H9 (cell line): ENCODE results near the gene CHD6. TPM values are rescaled to one million over a fixed set of nuclear protein-coding genes. Genes with fewer than 3 reads are reported as not detected.

ENCODE experiments used
- DNase-seq: peaks from one replicate; pipeline ENCODE4 v3.0.0-alpha.2; 2017
- H2AFZ ChIP-seq: one replicate; pipeline ENCODE4 v1.6.1; 2013; ENCODE audit warnings: mild to moderate bottlenecking, low read length, control low read depth, moderate library complexity
- H2AK5ac ChIP-seq: 2 replicates; pipeline ENCODE4 v1.6.1; 2013; ENCODE audit warnings: low read length, control low read depth, mixed read lengths; ENCODE audit not compliant: insufficient read length
- H2BK120ac ChIP-seq: one replicate; pipeline ENCODE4 v1.6.1; 2013; ENCODE audit warnings: low read depth, mild to moderate bottlenecking, low read length, control low read depth, inconsistent platforms; ENCODE audit not compliant: poor library complexity, severe bottlenecking
- H2BK12ac ChIP-seq: 2 replicates; pipeline ENCODE4 v1.6.1; 2013; ENCODE audit warnings: low read length, control low read depth, mixed read lengths, low read depth; ENCODE audit not compliant: insufficient read length
- H2BK15ac ChIP-seq: 2 replicates; pipeline ENCODE4 v1.6.1; 2013; ENCODE audit warnings: low read depth, low read length, control low read depth
- H2BK20ac ChIP-seq: one replicate; pipeline ENCODE4 v1.6.1; 2013; ENCODE audit warnings: low read depth, mild to moderate bottlenecking, low read length, control low read depth, inconsistent platforms; ENCODE audit not compliant: poor library complexity, severe bottlenecking
- H2BK5ac ChIP-seq: 2 replicates; pipeline ENCODE4 v1.6.1; 2013; ENCODE audit warnings: low read length, control low read depth, mixed read lengths; ENCODE audit not compliant: insufficient read length
- H3K14ac ChIP-seq: 2 replicates; pipeline ENCODE4 v1.6.1; 2013; ENCODE audit warnings: low read length, control low read depth; ENCODE audit not compliant: insufficient read depth
- H3K18ac ChIP-seq: 2 replicates; pipeline ENCODE4 v1.6.1; 2013; ENCODE audit warnings: low read depth, mild to moderate bottlenecking, mixed read lengths, low read length, control low read depth; ENCODE audit not compliant: insufficient read length
- H3K23ac ChIP-seq: 2 replicates; pipeline ENCODE4 v1.6.1; 2013; ENCODE audit warnings: low read length, control low read depth, mixed read lengths, low read depth; ENCODE audit not compliant: insufficient read length
- H3K23me2 ChIP-seq: 2 replicates; pipeline ENCODE4 v1.6.1; 2013; ENCODE audit warnings: low read depth, mild to moderate bottlenecking, mixed read lengths, low read length, control low read depth; ENCODE audit not compliant: insufficient read length, poor library complexity, severe bottlenecking
- H3K27ac ChIP-seq: 2 replicates; pipeline ENCODE4 v1.5.1; 2013; ENCODE audit warnings: low read length, control low read depth, mixed read lengths, low read depth; ENCODE audit not compliant: insufficient read length
- H3K27me3 ChIP-seq: 2 replicates; pipeline ENCODE4 v1.6.1; 2013; ENCODE audit warnings: low read length, control low read depth, inconsistent platforms; ENCODE audit not compliant: insufficient read depth
- H3K4ac ChIP-seq: 2 replicates; pipeline ENCODE4 v1.6.1; 2013; ENCODE audit warnings: low read depth, mild to moderate bottlenecking, control low read depth, inconsistent platforms, low read length, moderate library complexity
- H3K4me1 ChIP-seq: 2 replicates; pipeline ENCODE4 v1.6.1; 2013; ENCODE audit warnings: low read length, control low read depth, inconsistent platforms; ENCODE audit not compliant: insufficient read depth
- H3K4me2 ChIP-seq: 2 replicates; pipeline ENCODE4 v1.6.1; 2013; ENCODE audit warnings: low read length, control low read depth, mixed read lengths; ENCODE audit not compliant: insufficient read length, insufficient read depth
- H3K56ac ChIP-seq: 2 replicates; pipeline ENCODE4 v1.6.1; 2013; ENCODE audit warnings: low read depth, mild to moderate bottlenecking, mixed read lengths, low read length, control low read depth; ENCODE audit not compliant: insufficient read length
- H3K79me1 ChIP-seq: 2 replicates; pipeline ENCODE4 v1.6.1; 2013; ENCODE audit warnings: low read depth, mild to moderate bottlenecking, moderate library complexity, low read length, control low read depth, inconsistent platforms; ENCODE audit not compliant: insufficient read depth, poor library complexity, severe bottlenecking
- H3K79me2 ChIP-seq: 2 replicates; pipeline ENCODE4 v1.6.1; 2013; ENCODE audit warnings: low read length, control low read depth, inconsistent platforms; ENCODE audit not compliant: insufficient read depth
- H3K9ac ChIP-seq: 2 replicates; pipeline ENCODE4 v1.6.1; 2013; ENCODE audit warnings: low read length, control low read depth, mixed read lengths; ENCODE audit not compliant: insufficient read length; ENCODE audit errors: extremely low read depth
- H3K9me3 ChIP-seq: one replicate; pipeline ENCODE4 v1.6.1; 2013; ENCODE audit warnings: low read depth, low read length, inconsistent platforms; ENCODE audit not compliant: control insufficient read depth
- H3T11ph ChIP-seq: one replicate; pipeline ENCODE4 v1.6.1; 2013; ENCODE audit warnings: mild to moderate bottlenecking, low read length, control low read depth, inconsistent platforms
- H4K20me1 ChIP-seq: one replicate; pipeline ENCODE4 v1.6.1; 2013; ENCODE audit not compliant: control insufficient read depth, insufficient read length, insufficient read depth
- H4K5ac ChIP-seq: 2 replicates; pipeline ENCODE4 v1.6.1; 2013; ENCODE audit warnings: low read depth, mild to moderate bottlenecking, mixed read lengths, low read length, control low read depth; ENCODE audit not compliant: insufficient read length
- H4K8ac ChIP-seq: replicated peaks from 2 replicates; pipeline ENCODE4 v1.6.1; 2013; ENCODE audit warnings: low read length, control low read depth, mixed read lengths, low read depth; ENCODE audit not compliant: insufficient read length
- H4K91ac ChIP-seq: 2 replicates; pipeline ENCODE4 v1.6.1; 2013; ENCODE audit warnings: low read depth, mild to moderate bottlenecking, moderate library complexity, mixed read lengths, low read length, control low read depth; ENCODE audit not compliant: insufficient read length
- H3K27ac Mint-ChIP-seq, 3 experiments: 2 replicates in 2 of 3; 3 replicates in 1 of 3; pipeline ENCODE4 v1.8.0; 2020 to 2021; ENCODE audit warnings: mixed read lengths in 3 of 3, mild to moderate bottlenecking in 1 of 3, moderate library complexity in 1 of 3
- H3K27me3 Mint-ChIP-seq: 2 replicates; pipeline ENCODE4 v1.8.0; 2021; ENCODE audit warnings: low read depth, mild to moderate bottlenecking, moderate library complexity, mixed read lengths
- H3K36me3 Mint-ChIP-seq, 3 experiments: 2 replicates in 2 of 3; 3 replicates in 1 of 3; pipeline ENCODE4 v1.8.0; 2020 to 2021; ENCODE audit warnings: low read depth in 3 of 3, mixed read lengths in 3 of 3; ENCODE audit not compliant: insufficient read depth in 1 of 3
- H3K4me1 Mint-ChIP-seq, 2 experiments: 2 replicates each; pipeline ENCODE4 v1.8.0; 2020; ENCODE audit warnings: mixed read lengths in 2 of 2
- H3K4me3 Mint-ChIP-seq, 2 experiments: 2 replicates in 1 of 2; 3 replicates in 1 of 2; pipeline ENCODE4 v1.8.0; 2020 to 2021; ENCODE audit warnings: mild to moderate bottlenecking in 2 of 2, mixed read lengths in 2 of 2, moderate library complexity in 1 of 2
- H3K9me3 Mint-ChIP-seq, 2 experiments: 2 replicates in 1 of 2; 3 replicates in 1 of 2; pipeline ENCODE4 v1.8.0; 2020; ENCODE audit warnings: mild to moderate bottlenecking in 2 of 2, mixed read lengths in 2 of 2, moderate library complexity in 1 of 2
- WGBS: extraction: QIAGEN DNeasy Blood & Tissue Kit; methylation state at CpG from one replicate; pipeline ENCODE4 v1.1.7; 2013; ENCODE audit warnings: missing lambda C conversion rate, low lambda C conversion rate, mixed read lengths; ENCODE audit not compliant: insufficient read length; ENCODE audit errors: extremely low coverage; 5-methylcytosine and 5-hydroxymethylcytosine counted together
- total RNA-seq: library from RNA; stranded (reverse); gene quantifications from 2 replicates; pipeline ENCODE4 v1.2.1, GENCODE V29; 2021
- TF ChIP-seq, protein P1 (sequence below): fragments of 200-600 bp; sonication (generic); conservative IDR thresholded peaks from 3 replicates; pipeline ENCODE4 v1.8.0; 2021; ENCODE audit warnings: antibody characterized with exemption, mild to moderate bottlenecking

CHD6 gene
- total RNA-seq, 1 experiment from 2014 or later: 51.5 TPM

DNA sequence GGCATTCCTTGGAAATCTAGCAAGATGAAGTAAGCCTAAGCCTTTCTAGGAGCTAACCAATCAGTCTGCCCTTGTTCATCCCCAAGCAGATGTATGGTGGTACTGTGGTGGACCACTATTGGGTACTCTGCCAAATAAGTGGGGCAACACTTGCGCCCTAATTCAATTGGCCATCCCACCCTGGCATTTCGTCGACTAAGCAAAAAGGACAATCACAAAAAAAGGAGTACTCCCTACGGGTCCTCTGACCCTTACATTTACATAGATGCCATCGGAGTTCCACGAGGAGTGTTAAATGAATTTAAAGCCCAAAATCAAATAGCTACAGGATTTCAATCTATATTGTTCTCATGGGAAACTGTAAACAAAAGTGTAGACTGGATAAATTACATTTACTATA lies 19.5 kb downstream of the CHD6 start:
- Histone ChIP-seq H3K27ac (no peak overlapping the region), H4K8ac (no peak overlapping the region), H3K9me3 (peaks cover 24% of the 10 kb centered on the region), H3K56ac (no peak overlapping the region), H4K91ac (no peak overlapping the region), H2AK5ac (no peak overlapping the region), H3K14ac (no peak overlapping the region), H2BK5ac (no peak overlapping the region), H3K23ac (no peak overlapping the region), H3K79me1 (peaks cover 26% of the 10 kb centered on the region), H2BK15ac (no peak overlapping the region), H3K4me1 (no peaks in the 10 kb centered on the region), H3K9ac (no peak overlapping the region), H3T11ph (no peak overlapping the region), H4K5ac (no peak overlapping the region), H3K27me3 (no peaks in the 10 kb centered on the region), H3K23me2 (no peaks in the 10 kb centered on the region), H3K18ac (no peak overlapping the region), H4K20me1 (no peaks in the 10 kb centered on the region), H3K79me2 (peaks cover 73% of the 10 kb centered on the region), H2BK120ac (no peak overlapping the region), H3K4me2 (no peak overlapping the region), H2AFZ (no peak overlapping the region), H2BK12ac (no peak overlapping the region), H2BK20ac (no peak overlapping the region), H3K4ac (no peak overlapping the region)
- Mint-ChIP-seq H3K27ac (no peak overlapping the region), H3K4me3 (no peak overlapping the region), H3K4me1 (peaks cover 3 to 17% of the 10 kb centered on the region in 2 experiments; a peak in 2 of 4 replicates), H3K9me3 (peaks cover 57 to 80% of the 10 kb centered on the region in 2 experiments), H3K36me3 (peaks cover 47 to 76% (median 71%) of the 10 kb centered on the region in 3 experiments), H3K27me3 (no peaks in the 10 kb centered on the region)
- TF ChIP-seq, protein P1, sequence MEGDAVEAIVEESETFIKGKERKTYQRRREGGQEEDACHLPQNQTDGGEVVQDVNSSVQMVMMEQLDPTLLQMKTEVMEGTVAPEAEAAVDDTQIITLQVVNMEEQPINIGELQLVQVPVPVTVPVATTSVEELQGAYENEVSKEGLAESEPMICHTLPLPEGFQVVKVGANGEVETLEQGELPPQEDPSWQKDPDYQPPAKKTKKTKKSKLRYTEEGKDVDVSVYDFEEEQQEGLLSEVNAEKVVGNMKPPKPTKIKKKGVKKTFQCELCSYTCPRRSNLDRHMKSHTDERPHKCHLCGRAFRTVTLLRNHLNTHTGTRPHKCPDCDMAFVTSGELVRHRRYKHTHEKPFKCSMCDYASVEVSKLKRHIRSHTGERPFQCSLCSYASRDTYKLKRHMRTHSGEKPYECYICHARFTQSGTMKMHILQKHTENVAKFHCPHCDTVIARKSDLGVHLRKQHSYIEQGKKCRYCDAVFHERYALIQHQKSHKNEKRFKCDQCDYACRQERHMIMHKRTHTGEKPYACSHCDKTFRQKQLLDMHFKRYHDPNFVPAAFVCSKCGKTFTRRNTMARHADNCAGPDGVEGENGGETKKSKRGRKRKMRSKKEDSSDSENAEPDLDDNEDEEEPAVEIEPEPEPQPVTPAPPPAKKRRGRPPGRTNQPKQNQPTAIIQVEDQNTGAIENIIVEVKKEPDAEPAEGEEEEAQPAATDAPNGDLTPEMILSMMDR: no peak
- no peak for DNase-seq
- WGBS: no CpG with 5 or more reads among the region's 6 CpGs
